Hepatic stellate cell (primary cell): Measurements from ENCODE around the gene CCDC39.
"Not testable (repeated sequence)": the region's sequence is repeated elsewhere in the genome, so short reads cannot be mapped to it uniquely, and the experiment has no call there.

Experiments used
- DNase-seq: peaks from one replicate; pipeline ENCODE4 v3.0.0; 2011; ENCODE audit warnings: low spot score

The CCDC39 gene

DNA sequence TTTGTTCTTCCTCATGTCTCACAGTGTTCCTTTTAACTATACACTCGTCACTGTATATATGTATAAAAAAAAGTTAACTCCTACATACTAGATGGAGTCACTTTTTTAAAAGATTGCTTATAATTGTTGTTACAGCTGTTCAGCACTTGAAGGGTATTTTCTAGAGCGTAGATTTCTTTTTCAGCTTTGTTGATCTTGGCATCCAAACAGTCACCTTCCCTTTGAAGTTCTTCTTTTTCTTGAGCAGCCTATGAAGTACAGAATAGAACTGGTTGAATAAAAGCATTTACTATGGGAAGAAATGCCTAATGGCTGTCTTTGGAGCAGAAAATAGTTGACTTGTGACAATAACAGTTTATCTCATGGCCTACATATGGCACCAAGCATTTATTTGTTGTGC is 59.6 kb downstream of the CCDC39 start:
- no peak for DNase-seq

DNA sequence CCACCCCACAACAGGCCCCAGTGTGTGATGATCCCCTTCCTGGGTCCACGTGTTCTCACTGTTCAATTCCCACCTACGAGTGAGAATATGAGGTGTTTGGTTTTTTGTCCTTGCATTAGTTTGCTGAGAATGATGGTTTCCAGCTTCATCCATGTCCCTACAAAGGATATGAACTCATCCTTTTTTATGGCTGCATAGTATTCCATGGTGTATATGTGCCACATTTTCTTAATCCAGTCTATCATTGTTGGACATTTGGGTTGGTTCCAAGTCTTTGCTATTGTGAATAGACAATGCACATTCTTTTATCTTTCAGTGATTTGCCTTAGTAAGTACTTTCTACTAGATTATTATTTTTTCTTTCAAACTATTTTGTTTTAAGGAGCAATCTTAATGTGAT is 60.7 kb downstream of the CCDC39 start:
- not testable (repeated sequence) for DNase-seq

DNA sequence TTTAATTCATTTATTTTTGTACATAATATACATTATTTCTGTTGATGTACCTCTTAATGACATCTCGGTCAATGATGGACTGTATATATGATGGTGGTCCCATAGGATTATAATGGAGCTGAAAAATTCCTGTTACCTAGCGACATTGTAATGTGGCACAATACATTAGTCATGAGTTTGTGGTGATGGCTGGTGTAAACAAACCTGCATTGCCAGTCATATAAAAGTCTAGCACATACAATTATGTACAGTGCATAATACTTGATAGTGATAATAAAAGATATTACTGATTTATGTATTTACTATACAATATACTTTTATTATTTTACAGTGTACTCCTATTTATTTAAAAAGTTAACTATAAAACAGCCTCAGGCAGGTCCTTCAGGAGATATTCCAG is 62.2 kb downstream of the CCDC39 start:
- no peak for DNase-seq

DNA sequence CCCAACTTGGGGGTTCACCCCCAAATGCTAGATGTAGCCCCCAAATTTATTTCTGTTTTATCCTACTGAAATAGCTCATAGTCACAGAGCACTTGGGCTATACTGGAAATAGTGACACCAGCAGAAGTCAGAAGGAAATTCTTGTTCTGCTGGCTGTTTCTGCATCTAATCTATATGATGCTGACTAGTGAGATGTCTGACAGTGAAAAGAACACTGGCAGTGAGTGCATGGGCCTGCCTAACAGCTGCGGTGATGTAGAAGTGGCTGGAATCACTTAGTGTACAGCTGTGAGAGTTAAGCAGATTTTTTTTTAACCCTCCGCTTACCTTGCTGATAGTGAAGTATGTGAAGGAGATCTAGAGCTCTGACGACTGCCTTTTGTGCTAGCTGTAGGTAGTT is 63.3 kb downstream of the CCDC39 start:
- no peak for DNase-seq

DNA sequence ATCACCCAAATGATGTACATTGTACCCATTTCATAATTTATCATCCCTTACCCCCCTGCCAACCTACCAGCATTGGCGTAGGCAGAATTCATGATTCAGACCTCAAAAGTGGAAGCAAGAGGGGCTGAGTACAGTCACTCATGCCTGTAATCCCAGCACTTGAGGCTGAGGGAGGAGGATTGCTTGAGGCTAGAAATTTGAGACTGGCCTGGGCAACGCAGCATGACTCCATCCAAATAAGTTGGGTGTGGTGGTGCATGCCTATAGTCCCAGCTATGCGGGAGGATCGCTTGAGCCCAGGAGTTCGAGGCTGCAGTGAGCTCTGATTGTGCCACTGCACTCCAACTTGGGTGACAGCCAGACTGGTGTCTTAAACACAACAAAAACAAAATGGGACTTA is 66.9 kb downstream of the CCDC39 start:
- DNase-seq, result no peak

DNA sequence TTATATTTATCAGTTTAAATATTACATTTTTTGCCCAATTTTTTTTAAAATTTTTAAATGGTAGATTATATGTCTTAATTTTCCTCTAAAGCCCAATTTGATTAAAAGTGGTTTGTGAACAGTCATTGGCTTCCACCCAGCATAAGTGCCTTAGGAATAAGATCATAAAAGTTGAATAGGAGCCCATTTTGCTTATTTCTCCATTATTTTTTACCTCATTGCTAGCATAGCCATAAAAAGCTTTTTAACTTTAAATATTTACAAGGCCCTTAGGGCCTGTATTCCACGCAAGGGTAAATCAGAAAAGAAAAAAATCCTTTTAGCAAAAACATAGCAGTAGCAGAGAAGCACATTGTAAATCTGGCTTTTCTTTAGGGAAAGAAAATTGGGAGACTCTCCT is 68.3 kb downstream of the CCDC39 start:
- no peak for DNase-seq

DNA sequence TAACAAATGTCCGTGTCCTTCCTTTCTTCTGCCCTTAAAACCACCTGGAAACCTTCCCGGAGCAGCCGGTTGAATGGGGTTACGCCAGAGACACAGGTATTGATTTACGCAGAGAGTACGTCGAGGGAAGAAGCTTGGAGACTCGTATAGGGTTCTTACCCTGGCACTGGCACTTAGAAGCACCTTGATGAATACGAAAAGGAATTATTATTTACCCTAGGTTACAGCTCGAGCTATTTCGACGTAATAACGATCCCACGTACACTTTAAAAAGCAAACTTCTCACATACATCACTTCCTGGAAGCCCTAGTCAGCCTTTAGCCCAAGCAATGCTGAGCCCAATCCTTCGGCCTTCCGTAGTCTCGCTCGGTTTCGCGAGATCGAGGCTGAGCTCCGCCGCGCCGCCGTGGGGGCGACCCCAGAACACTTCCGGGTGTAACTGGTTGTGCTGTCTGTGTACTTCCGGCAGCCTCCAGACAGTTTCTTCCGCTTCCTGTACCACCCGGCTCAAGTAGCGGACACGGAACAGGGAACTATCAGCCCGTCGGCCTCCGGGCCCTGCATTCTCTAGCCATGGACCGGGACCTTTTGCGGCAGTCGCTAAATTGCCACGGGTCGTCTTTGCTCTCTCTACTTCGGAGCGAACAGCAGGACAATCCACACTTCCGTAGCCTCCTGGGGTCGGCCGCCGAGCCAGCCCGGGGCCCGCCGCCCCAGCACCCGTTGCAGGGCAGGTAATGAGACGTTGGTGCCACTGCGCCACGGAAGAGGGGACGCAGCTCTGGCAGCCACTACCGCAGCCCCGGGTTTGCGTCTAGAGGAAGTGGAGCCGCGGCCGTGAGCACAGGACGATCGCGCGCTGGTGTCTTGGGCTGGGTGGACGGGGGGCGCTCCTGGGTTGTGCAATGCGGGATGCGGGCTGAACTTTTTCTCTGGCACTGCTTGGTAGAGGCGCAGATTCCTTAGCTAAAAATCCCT is 77.3 kb downstream of the CCDC39 start, which contains the start of gene TTC14:
TTC14 (plus strand) TSS at position 476 of the 979 bp plus-strand sequence; CDS start at position 575, 99 bp downstream.
- peak; percentile 90 for DNase-seq

DNA sequence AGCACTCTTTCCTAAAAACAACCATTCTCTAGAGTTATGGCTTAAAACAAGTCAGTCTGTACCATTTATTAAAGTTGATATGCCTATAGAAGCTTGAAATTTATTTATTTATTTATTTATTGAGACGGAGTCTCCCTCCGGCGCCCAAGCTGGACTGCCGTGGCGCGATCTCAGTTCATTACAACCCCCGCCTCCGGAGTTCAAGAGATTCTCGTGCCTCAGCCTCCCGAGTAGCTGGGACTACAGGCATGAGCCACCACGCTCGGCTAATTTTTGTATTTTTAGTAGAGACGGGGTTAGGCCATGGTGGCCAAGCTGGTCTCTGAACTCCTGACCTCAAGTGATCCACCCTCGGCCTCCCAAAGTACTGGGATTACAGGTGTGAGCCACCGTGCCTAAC is 78.8 kb downstream of the CCDC39 start:
- no peak for DNase-seq

DNA sequence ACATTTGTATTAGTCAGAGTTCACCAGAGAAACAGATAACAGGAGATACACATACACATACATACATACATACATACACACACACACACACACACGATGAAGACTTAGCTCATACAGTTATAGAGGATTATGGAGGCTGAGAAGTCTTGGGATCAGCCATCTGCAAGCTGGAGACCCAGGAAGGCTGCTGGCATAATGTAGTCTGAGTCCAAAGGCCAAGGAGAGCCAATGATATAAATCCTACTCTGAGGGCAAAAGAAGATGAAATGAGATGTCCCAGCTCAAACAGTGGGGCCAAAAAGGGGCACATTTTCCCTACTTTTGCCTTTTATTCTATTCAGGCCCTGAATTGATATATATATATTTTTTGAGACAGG is 83.7 kb downstream of the CCDC39 start:
- DNase-seq, result no peak

DNA sequence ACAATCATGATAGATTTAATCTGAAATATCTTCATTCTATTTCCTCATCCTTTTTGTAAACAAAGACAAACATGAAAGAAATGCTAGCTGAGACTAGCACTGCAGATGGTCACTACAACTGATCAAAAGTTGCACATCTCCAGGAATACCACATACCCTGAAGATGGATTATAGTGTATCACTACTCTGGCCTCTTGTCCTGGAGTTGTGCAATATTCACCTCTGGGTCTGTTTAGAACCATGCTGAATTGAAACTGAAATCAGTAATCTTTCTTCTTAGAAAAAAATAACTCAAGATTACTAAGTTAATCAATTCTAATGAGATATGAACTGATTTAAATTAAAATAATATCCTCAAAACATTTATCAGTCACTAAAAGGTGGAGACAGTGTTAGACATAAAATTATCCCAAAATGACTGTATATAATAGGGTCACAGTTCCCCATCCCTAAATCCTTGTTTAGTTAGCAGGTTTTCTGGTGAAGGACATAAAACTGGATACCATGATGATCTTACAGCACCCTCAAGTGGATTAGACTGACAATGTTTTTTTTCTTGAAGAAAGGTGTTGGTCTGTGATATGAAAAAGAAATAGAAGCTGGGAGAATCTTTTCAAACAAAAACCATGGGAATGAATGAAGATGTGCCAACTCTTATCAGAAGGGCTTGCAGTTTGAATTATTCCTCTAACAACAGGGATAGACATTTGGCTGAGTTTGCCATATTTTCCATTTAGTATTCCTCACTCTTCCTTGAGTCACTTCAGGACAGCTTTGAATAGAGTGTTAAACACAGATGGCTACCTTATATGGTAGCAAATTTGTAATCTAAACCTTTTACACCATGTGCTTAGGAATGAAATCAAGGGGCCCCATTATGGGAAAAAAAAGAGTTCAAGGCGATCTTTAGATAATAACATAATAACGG is 84.4 kb downstream of the CCDC39 start:
- DNase-seq, result peak; percentile 17

DNA sequence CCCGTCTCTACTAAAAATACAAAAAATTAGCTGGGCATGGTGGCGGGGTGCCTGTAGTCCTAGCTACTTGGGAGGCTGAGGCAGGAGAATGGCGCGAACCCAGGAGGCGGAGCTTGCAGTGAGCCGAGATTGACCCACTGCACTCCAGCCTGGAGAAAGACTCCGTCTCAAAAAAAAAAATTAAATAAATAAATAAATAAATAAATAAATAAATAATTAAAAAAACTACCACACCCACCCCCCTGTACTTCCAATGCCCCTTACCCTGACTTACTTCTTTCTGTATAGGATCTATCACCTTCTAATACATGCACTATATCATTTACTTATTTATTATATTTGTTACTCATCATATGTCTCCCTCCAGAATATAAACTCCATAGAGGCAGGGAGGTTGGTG is 85.7 kb downstream of the CCDC39 start:
- DNase-seq, result not testable (repeated sequence)

DNA sequence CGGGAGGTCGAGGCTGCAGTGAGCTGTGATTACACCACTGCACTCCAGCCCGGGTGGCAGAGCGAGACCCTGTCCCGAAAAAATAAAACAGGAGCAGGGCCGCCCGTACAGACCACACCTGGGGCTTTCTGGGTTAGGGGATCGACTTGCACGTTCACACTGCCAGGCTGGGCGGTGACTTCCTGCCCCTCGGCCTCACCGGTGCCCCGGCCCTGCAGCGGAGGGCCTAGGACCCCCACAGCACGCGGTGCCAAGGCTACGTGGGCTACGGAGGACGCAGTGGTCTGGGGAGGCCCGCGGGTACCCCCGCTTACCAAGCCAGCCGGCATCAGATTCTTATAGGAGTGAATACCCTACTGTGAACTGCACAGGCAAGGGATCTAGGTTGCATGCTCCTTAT is 88.9 kb downstream of the CCDC39 start:
- DNase-seq, result no peak

DNA sequence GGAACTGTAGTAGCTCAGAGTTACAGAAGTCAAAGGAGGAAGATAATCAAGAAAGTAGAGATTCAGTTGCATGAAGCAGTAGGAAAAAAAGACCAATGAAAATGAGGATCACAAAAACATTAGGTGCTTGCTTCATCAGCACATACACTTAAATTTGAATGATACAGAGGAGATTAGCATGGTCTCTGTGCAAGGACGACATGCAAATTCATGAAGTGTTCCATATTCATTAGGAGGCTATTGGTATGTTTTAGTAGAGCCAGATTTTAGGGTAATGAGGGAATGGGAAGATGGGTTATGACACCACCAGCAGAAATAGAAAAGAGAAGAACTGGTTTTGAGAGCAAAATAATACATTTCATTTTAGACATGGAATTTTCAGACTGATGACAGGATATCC is 98.4 kb downstream of the CCDC39 start:
- no peak for DNase-seq

DNA sequence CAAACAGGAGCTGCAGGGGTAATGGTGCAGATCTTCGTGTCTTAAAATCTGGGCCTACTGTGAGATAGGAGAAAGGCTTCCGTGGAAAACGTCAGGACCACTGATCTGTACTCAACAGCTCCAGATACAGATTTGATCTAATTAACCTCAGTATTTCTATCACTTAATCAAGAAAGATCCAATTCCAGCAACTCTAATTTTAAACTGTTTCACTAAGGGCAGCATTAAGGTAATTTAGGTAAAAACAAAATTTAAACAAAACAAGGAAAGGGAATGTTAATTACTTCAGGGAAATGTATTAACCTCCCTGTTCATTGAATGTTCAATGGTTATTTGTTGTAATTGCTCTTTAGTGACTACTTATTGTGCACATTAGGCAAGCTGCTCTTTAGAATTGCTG is 103.7 kb downstream of the CCDC39 start:
- no peak for DNase-seq

DNA sequence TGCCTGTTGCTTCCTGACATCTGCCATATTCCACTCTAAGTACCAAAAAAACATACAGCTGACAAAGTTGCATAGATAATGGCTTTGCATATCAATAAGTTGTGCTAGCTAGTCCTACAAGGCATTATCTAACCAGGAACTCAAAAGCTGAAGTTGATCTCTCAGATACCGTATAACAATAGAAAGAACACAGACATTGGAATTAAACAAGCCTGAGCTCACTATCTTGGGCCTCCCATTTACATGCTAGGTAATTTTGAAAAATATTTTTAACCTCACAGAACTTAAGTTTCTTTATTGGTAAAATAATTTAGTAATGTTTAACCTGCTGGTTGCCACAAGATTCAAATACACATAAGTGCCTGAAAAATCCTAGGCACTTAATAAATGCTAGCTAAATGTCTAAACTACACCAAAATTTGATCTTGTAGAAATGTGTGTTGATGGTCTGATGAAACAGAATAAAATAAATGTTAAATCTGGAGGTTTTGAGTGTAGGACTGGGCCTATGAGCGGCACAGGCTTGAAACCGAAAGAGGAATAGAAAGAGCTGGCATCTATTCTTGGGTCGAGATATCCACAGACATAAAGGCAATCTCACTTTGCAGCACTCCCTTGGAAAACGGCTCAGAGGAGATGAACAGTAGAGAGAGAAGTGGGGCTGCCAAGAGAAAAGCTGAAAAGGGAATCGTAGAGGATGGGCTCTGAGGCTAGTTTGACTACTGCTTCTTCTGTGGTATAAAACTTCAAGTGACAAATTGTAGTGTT is 107.3 kb downstream of the CCDC39 start:
- DNase-seq, result no peak

DNA sequence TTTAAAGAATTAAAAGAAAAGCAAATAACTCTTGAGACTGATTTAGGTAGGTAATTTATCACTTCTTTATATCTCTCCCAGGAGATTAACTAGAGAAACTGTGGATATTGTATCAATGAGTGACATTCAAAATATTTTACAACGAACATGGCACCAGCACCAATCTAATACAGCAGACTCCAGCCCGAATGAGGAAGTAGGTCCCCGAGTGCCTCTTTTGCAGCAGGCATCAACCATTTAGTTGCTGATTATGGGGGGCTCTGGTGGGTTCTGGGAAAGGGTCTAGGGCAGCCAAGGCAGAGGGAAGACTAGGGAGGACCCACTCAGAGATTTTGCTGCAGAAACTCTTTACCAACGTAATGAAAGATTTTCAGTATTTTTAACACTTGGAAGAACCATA is 109.1 kb downstream of the CCDC39 start:
- no peak for DNase-seq

DNA sequence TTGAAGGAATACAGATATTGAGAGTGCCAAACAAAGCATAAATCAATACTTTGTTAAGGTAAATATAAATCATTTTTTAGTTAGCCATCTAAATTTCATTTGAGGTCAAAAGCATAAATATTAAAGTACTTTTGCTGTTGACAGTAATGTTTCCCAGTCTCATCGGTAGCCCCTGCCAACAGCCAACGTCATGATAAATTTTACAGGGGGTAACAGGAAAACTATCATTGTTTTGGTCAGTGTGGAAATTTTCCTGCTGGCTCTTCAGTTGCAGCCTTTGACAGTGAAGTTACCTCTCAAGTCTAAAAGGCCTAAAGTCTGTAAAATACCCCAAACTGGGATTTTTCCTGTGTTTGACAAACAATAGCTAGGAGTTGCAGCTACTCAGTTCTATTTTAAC is 114.6 kb downstream of the CCDC39 start:
- no peak for DNase-seq
